ENCODE measurements around the gene MECR. TPM values are rescaled to one million over a fixed set of nuclear protein-coding genes. Genes with fewer than 3 reads are reported as not detected.
"Not testable (repeated sequence)": the region's sequence is repeated elsewhere in the genome, so short reads cannot be mapped to it uniquely, and the experiment has no call there.

The MECR gene
- total and polyA plus RNA-seq, 2 experiments from 2014 or later, result 41.4 to 60.0 TPM

DNA sequence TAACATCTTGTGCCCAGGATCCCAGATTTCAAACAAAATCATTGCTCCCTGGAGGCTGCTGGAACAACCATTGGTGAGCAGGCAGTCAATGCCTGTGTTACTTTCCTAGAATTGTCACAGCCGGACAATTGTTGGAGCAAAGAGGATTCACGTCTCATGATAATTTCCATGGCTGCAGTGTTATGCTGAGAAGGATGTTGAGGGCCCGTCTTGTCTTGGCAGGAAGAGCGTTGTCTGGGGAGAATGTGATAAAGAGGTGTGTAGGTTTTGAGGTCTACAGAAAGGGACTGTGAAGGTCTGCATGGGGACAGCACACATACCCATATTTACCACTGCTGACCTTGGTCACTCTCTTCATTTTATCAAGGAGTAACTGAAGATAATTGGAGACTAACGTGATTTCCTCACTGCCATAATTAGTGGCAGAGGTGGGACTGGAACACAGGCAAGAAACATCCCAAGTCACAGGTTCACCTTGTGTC, 6.3 kb downstream of the MECR start:
- TF ChIP-seq CTCF (IDR thresholded peaks at IDR 0.05; ENCODE audit: low read depth, low read length), result no peak
- Histone ChIP-seq H3K36me3 (no peaks in the 10 kb centered on the region), H3K9me3 (ENCODE audit: low read depth) (no peaks in the 10 kb centered on the region), H3K4me3 (no peak overlapping the region), H3K4me1 (ENCODE audit: low read depth) (no peaks in the 10 kb centered on the region), H3K27ac (no peak overlapping the region), H3K27me3 (no peaks in the 10 kb centered on the region)
- no peak for DNase-seq (ENCODE audit: low read depth in 1 of 2, low spot score in 1 of 2)

GRCh38 chr1:29223521-29223920, 7.2 kb downstream of the MECR start:
- Histone ChIP-seq H3K4me1 (ENCODE audit: low read depth) (no peaks in the 10 kb centered on the region), H3K36me3 (no peaks in the 10 kb centered on the region), H3K9me3 (ENCODE audit: low read depth) (no peaks in the 10 kb centered on the region), H3K4me3 (no peak overlapping the region), H3K27ac (no peak overlapping the region), H3K27me3 (no peaks in the 10 kb centered on the region)
- TF ChIP-seq CTCF (IDR thresholded peaks at IDR 0.05; ENCODE audit: low read depth, low read length), result no peak
- DNase-seq (ENCODE audit: low read depth in 1 of 2, low spot score in 1 of 2), result no peak

- no peak for TF ChIP-seq CTCF (IDR thresholded peaks at IDR 0.05; ENCODE audit: low read depth, low read length)
- H3K36me3 ChIP-seq, result no peaks in the 10 kb centered on the region
These were observed 8.0 kb downstream of the MECR start for GRCh38 chr1:29222686-29223085.

GRCh38 chr1:29222260-29222659, 8.5 kb downstream of the MECR start:
- not testable (repeated sequence) for H3K36me3 ChIP-seq; DNase-seq (ENCODE audit: low read depth in 1 of 2, low spot score in 1 of 2); H3K9me3 ChIP-seq (ENCODE audit: low read depth); H3K27me3 ChIP-seq; H3K27ac ChIP-seq; H3K4me1 ChIP-seq (ENCODE audit: low read depth); H3K4me3 ChIP-seq

More at GRCh38 chr1:29222686-29223085, 8.0 kb downstream of the MECR start:
- H3K4me3 ChIP-seq, result no peak overlapping the region
- no peaks in the 10 kb centered on the region for H3K27me3 ChIP-seq
- no peak overlapping the region for H3K27ac ChIP-seq
- no peak for DNase-seq (ENCODE audit: low read depth in 1 of 2, low spot score in 1 of 2)
- H3K4me1 ChIP-seq (ENCODE audit: low read depth), result no peaks in the 10 kb centered on the region
- H3K9me3 ChIP-seq (ENCODE audit: low read depth), result no peaks in the 10 kb centered on the region

- no peak for DNase-seq (ENCODE audit: low read depth in 1 of 2, low spot score in 1 of 2)
- Histone ChIP-seq H3K4me3 (no peak overlapping the region), H3K4me1 (ENCODE audit: low read depth) (no peaks in the 10 kb centered on the region), H3K27me3 (no peaks in the 10 kb centered on the region), H3K27ac (no peak overlapping the region), H3K36me3 (no peaks in the 10 kb centered on the region), H3K9me3 (ENCODE audit: low read depth) (no peaks in the 10 kb centered on the region)
- no peak for TF ChIP-seq CTCF (IDR thresholded peaks at IDR 0.05; ENCODE audit: low read depth, low read length)
These were observed 9.4 kb downstream of the MECR start for GRCh38 chr1:29221296-29221695.

- no peak for TF ChIP-seq CTCF (IDR thresholded peaks at IDR 0.05; ENCODE audit: low read depth, low read length)
- Histone ChIP-seq H3K27me3 (no peaks in the 10 kb centered on the region), H3K27ac (no peak overlapping the region), H3K36me3 (peaks cover 10% of the 10 kb centered on the region), H3K9me3 (ENCODE audit: low read depth) (no peaks in the 10 kb centered on the region), H3K4me3 (no peak overlapping the region), H3K4me1 (ENCODE audit: low read depth) (no peaks in the 10 kb centered on the region)
- DNase-seq (ENCODE audit: low read depth in 1 of 2, low spot score in 1 of 2), result peak in 1 of 2 donors; percentile 69
These were observed 12.5 kb downstream of the MECR start for GRCh38 chr1:29218223-29218622.
